ENCODE measurements around the gene RTL10.
"Not testable (repeated sequence)": the region's sequence is repeated elsewhere in the genome, so short reads cannot be mapped to it uniquely, and the experiment has no call there.

The RTL10 gene

GRCh38 chr22:19842393-19843106 lies 12.1 kb downstream of the RTL10 start:
- no peak for DNase-seq

DNA sequence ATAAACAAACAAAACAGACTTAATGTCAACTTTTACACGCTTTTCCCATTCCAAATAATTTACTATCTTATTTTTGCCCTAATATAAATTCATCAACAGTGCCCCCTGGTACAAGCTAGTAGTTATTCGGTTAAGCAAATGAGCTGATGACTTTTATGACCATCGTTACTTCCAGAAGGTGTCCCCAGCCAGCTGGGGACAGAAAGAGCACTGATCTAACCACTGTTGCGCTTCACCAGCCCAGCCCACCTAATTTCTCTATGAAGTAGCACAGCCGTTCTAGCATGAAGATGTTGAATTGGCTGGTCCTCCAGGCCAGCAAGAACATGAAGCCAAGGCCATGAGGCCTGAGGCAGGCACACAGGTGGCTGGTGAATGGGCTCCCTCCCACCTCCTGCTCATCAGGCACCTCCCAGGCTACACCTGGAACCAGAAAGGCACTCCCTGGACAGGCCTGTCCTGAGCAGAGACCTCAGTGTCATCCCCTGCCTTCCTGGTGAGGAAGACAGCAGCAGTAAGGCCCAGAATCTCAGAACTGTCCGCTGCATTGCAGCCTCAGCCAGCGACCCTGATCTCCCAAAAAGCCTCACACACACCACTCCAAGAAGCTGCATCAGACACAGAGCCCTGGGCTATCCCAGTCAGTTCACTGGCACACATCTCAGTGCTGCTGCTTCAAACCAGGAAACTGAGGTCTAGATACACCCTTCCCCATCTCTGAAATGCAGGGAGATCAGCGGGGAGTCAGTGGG lies 12.9 kb downstream of the RTL10 start:
- no peak for DNase-seq

DNA sequence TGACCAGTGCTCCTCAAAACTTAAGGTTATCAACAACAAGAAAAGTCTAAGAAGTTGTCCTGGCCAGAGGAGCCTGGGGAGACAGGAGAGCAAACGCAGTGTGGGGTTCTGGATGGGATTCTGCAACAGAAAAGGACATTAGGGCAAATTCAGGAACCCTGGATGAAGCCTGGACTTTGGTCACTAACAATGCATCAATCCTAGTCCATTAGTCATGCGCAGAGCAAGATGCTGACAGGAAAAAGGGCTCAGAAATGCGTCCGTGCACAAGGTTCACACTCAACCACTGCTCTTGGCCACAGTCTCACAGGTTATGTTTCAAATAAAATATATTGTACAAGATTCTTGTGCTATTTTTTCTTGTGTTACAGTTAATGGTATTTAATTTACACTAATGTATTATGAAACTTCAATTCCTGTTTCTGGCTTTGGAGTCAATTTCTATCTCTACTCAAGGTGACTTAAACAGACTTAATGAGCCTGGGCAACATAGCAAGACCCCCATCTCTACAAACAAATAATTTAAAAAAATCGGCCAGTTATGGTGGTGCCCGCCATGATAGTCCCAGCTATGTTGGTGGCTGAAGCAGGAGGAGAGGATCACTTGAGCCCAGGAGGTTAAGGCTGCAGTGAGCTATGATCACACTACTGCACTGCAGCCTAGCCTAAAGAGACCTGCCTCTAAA lies 13.6 kb downstream of the RTL10 start:
- DNase-seq = no peak

- no peak for DNase-seq
Measured at GRCh38 chr22:19840059-19840458, 14.6 kb downstream of the RTL10 start.

GRCh38 chr22:19837915-19838314 lies 16.8 kb downstream of the RTL10 start:
- no peak for DNase-seq

DNA sequence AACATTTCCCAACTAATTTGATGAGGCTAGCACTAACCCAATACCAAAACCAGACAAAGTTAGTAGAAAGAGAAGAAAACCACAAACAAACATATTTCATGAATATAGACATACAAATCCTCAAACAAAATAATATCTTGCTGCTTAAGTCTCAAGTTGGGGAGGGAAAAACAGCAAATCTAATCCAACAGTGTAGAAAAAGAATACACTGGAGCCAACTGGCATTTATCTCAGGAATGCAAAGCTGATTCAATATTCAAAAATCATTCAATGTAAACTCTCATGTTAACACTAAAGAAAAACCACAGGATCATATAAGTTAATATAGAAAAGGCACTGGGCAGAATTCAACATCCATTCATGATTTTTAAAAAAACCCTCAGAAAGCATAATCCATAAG lies 18.2 kb downstream of the RTL10 start:
- DNase-seq = no peak

- DNase-seq = no peak
Measured at GRCh38 chr22:19834599-19834998, 20.1 kb downstream of the RTL10 start.

- DNase-seq = not testable (repeated sequence)
Measured at GRCh38 chr22:19833327-19833726, 21.3 kb downstream of the RTL10 start.

DNA sequence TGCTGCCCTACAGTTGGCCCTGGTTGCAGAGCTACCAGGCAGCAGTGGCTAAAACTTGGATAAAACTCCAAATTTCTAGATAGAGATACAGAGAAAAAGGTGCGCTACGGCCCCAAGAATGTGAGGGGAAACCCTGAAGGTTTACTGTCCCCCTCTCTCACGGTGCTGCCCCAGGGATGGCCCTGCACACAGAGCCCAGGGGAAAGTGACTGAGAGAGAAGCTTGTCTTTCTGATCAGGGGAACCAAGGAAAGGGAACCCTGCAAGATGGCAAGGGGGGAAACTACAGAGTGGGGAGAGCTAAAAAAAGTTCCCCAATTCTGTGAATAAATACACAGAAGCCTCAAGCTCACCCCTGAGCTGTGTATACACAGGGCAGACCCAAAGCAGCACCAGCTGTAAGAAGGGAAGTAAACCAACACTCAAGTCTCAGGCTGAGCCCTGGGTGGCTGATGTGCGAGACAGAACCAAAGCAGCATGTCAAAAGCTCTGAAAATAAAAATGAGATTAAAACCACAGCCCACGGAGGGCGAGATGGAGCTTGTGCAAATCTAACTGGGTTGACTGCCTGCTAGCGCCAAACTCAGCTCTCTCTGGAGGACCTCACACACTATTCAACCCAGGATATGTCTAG lies 22.1 kb downstream of the RTL10 start:
- DNase-seq = no peak

DNA sequence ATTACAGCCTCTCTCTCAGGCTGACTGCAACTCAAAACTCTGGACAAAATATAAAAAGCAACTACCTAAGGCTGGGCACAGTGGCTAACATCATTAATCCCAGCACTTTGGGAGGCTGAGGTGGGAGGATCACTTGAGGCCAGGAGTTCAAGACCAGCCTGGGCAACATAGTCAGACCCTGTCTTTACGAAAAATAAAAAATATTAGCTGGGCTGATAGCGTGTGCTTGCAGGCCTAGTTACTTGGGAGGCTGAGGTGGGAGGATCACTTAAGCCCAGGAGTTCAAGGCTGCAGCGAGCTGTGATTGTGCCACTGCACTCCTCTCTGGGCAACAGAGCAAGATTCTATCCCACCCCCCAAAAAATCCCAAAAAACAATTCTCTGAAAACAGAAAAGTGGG lies 22.7 kb downstream of the RTL10 start:
- not testable (repeated sequence) for DNase-seq

- DNase-seq = no peak
Measured at GRCh38 chr22:19831016-19831415, 23.7 kb downstream of the RTL10 start.

- no peak for DNase-seq
Measured at GRCh38 chr22:19828035-19828401, 26.7 kb downstream of the RTL10 start.

DNA sequence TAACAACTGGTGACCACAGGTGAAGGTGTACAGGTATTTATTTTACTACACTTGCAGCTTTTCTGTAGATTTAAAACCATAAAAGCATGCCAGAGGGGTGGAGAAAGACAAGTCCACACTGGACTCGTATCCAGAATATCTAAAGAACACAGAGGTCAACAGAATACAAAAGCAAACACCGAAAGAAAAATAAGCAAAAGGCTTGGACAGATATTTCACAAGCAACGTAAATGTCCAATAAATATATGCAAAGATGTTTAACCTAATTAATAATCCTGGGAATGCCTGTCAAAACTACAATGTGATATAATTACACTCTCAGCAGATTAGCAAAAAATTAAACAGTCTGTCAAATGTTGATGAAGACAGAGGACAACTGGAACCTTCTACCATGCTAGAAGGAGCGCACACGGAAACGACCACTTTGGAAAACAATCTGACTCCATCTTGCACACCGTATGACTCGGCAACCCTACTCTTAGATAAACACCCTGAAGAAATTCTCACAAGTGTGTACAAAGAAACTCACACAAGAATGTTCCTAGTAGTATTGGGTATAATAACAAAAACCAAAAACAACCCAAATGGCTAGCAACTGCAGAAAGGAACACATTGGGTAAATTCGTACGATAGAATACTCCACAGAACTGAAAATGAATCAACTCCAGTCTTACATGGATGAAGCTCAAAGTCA lies 27.2 kb downstream of the RTL10 start:
- DNase-seq = no peak

DNA sequence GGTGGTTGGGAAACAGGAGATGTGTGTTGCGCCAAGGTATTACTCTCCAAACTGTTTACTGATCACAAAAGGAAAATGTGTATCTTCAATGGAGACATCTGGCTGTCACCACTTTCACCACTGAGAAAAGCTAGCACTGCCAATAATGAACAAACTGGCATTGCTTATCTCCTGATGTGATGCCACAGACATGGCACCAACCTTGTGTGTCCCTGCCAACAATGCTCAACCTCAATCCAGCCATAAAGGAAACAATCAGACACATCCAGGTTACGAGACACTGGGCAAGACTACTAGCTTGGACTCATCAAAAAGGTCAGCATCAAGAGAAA lies 28.1 kb downstream of the RTL10 start:
- no peak for DNase-seq

- no peak for DNase-seq
Measured at GRCh38 chr22:19825904-19826618, 28.6 kb downstream of the RTL10 start.

DNA sequence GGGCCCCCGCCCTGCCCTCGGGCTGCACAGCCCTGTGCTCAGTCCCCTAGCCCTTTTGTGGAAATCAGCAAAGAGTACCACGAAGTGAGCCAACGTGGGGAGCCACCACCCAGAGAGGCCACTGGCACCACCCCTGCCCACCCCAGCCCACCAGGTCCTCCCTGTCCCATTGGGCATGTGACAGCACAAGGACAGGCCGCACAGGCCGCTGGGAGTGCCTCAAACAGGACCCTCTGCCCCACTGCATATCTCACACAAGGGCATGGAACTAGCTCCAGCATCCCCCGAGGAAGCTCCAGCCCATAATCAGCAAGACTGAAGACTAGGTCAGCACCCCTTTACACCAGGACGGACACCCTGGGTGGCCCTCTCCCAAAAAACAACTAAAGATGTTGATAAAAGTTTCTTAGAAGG lies 29.7 kb downstream of the RTL10 start:
- no peak for DNase-seq

GRCh38 chr22:19824212-19824925 lies 30.3 kb downstream of the RTL10 start:
- no peak for DNase-seq

DNA sequence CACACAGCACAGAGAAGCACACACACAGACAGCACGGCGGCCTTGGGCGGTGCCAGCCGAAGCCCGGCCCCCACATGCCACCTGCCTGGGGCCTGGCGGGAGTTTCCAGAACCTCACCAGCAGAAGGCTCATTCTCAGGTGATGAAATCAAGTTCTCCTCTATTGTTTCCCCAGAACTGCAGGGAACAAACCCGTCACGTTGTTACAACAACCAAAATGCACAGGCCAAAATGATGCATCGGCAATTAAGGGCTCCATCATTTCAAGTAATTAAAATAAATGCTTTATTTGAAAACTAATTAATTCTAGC lies 30.8 kb downstream of the RTL10 start:
- no peak for DNase-seq

DNA sequence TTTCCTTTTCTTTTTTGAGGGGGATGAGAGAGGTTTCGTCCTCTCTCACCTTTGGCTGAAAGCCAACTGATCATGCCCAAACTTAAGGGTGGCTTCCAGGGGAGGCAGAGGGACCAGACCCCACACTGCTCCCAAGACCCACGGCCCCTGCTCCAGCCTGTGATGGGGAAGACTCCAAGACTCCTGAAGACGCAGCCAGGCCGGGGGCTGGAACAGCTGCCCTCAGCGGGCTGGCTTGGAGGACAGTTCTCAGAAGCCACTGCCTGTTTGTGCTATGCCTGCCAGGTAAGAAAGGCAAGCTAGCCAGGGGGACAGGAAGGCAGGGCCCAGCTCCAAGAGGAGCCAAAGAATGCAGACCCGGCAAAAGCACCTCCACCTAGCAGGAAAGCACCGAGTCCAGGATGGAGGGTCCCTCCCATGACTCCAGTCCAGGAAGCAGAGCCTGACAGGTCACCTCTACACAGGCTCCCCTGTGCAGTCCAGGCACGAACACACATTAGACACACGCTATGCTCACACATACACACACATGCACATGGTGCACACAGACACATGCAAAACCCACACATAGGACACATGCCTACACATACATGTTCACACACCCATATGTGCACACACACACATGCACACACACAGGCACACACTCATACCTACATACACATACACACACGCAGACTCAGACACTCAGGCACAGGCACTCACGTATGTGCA lies 31.3 kb downstream of the RTL10 start:
- no peak for DNase-seq

DNA sequence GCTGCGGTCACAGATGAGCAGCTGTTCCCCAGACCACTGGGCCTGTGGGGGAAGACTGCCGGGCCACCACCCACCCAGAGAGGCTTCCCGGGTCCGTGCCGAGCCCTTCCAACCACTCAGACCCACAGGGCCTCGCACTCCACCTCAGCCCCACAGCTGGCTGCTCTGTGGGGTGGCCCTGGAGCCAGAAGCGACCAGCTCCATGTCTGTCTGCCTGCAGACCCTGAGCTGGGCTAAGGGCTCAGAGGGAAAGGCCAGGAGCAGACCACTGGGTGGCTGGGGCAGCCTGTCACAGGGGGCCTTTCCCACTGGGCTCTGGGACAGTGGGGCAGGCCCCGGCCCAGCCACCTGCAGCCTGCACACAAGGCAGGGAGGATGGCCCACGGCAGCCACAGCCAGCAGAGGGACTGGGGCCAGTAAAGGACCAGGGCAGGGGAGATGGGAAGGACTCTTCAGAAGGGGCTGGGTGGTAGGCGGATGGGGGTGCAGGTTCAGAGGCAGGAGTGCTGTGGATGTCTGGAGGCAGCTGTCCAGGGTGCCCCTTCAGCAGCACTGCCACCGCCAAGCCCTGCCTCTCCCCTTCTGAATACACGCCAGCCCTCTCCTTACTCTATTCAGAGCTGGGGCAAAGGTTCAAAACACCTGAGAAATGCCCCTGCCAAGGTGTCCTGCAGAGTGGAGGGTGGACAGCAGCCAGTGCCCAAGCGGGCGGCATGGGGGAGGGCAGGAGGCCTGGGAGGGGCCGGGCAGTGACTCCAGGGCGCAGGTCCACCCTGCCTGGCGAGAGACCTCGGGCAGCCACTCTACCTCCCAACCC lies 32.2 kb downstream of the RTL10 start:
- no peak for DNase-seq

All from activated CD4-positive, alpha-beta T cell treated with anti-CD3 and anti-CD28 coated beads, Interleukin-2, amount 50 U/mL, for 4 hours (primary cell).